H9 (cell line): ENCODE results near the gene PLAU. TPM values are rescaled to one million over a fixed set of nuclear protein-coding genes. Genes with fewer than 3 reads are reported as not detected.

Experiments
- DNase-seq: peaks from one replicate; pipeline ENCODE4 v3.0.0-alpha.2; 2017
- H2AFZ ChIP-seq: one replicate; pipeline ENCODE4 v1.6.1; 2013; ENCODE audit warnings: mild to moderate bottlenecking, low read length, control low read depth, moderate library complexity
- H2AK5ac ChIP-seq: 2 replicates; pipeline ENCODE4 v1.6.1; 2013; ENCODE audit warnings: low read length, control low read depth, mixed read lengths; ENCODE audit not compliant: insufficient read length
- H2BK120ac ChIP-seq: one replicate; pipeline ENCODE4 v1.6.1; 2013; ENCODE audit warnings: low read depth, mild to moderate bottlenecking, low read length, control low read depth, inconsistent platforms; ENCODE audit not compliant: poor library complexity, severe bottlenecking
- H2BK12ac ChIP-seq: 2 replicates; pipeline ENCODE4 v1.6.1; 2013; ENCODE audit warnings: low read length, control low read depth, mixed read lengths, low read depth; ENCODE audit not compliant: insufficient read length
- H2BK15ac ChIP-seq: 2 replicates; pipeline ENCODE4 v1.6.1; 2013; ENCODE audit warnings: low read depth, low read length, control low read depth
- H2BK20ac ChIP-seq: one replicate; pipeline ENCODE4 v1.6.1; 2013; ENCODE audit warnings: low read depth, mild to moderate bottlenecking, low read length, control low read depth, inconsistent platforms; ENCODE audit not compliant: poor library complexity, severe bottlenecking
- H2BK5ac ChIP-seq: 2 replicates; pipeline ENCODE4 v1.6.1; 2013; ENCODE audit warnings: low read length, control low read depth, mixed read lengths; ENCODE audit not compliant: insufficient read length
- H3K14ac ChIP-seq: 2 replicates; pipeline ENCODE4 v1.6.1; 2013; ENCODE audit warnings: low read length, control low read depth; ENCODE audit not compliant: insufficient read depth
- H3K18ac ChIP-seq: 2 replicates; pipeline ENCODE4 v1.6.1; 2013; ENCODE audit warnings: low read depth, mild to moderate bottlenecking, mixed read lengths, low read length, control low read depth; ENCODE audit not compliant: insufficient read length
- H3K23ac ChIP-seq: 2 replicates; pipeline ENCODE4 v1.6.1; 2013; ENCODE audit warnings: low read length, control low read depth, mixed read lengths, low read depth; ENCODE audit not compliant: insufficient read length
- H3K23me2 ChIP-seq: 2 replicates; pipeline ENCODE4 v1.6.1; 2013; ENCODE audit warnings: low read depth, mild to moderate bottlenecking, mixed read lengths, low read length, control low read depth; ENCODE audit not compliant: insufficient read length, poor library complexity, severe bottlenecking
- H3K27ac ChIP-seq: 2 replicates; pipeline ENCODE4 v1.5.1; 2013; ENCODE audit warnings: low read length, control low read depth, mixed read lengths, low read depth; ENCODE audit not compliant: insufficient read length
- H3K27me3 ChIP-seq: 2 replicates; pipeline ENCODE4 v1.6.1; 2013; ENCODE audit warnings: low read length, control low read depth, inconsistent platforms; ENCODE audit not compliant: insufficient read depth
- H3K4ac ChIP-seq: 2 replicates; pipeline ENCODE4 v1.6.1; 2013; ENCODE audit warnings: low read depth, mild to moderate bottlenecking, control low read depth, inconsistent platforms, low read length, moderate library complexity
- H3K4me1 ChIP-seq: 2 replicates; pipeline ENCODE4 v1.6.1; 2013; ENCODE audit warnings: low read length, control low read depth, inconsistent platforms; ENCODE audit not compliant: insufficient read depth
- H3K4me2 ChIP-seq: 2 replicates; pipeline ENCODE4 v1.6.1; 2013; ENCODE audit warnings: low read length, control low read depth, mixed read lengths; ENCODE audit not compliant: insufficient read length, insufficient read depth
- H3K56ac ChIP-seq: 2 replicates; pipeline ENCODE4 v1.6.1; 2013; ENCODE audit warnings: low read depth, mild to moderate bottlenecking, mixed read lengths, low read length, control low read depth; ENCODE audit not compliant: insufficient read length
- H3K79me1 ChIP-seq: 2 replicates; pipeline ENCODE4 v1.6.1; 2013; ENCODE audit warnings: low read depth, mild to moderate bottlenecking, moderate library complexity, low read length, control low read depth, inconsistent platforms; ENCODE audit not compliant: insufficient read depth, poor library complexity, severe bottlenecking
- H3K79me2 ChIP-seq: 2 replicates; pipeline ENCODE4 v1.6.1; 2013; ENCODE audit warnings: low read length, control low read depth, inconsistent platforms; ENCODE audit not compliant: insufficient read depth
- H3K9ac ChIP-seq: 2 replicates; pipeline ENCODE4 v1.6.1; 2013; ENCODE audit warnings: low read length, control low read depth, mixed read lengths; ENCODE audit not compliant: insufficient read length; ENCODE audit errors: extremely low read depth
- H3K9me3 ChIP-seq: one replicate; pipeline ENCODE4 v1.6.1; 2013; ENCODE audit warnings: low read depth, low read length, inconsistent platforms; ENCODE audit not compliant: control insufficient read depth
- H3T11ph ChIP-seq: one replicate; pipeline ENCODE4 v1.6.1; 2013; ENCODE audit warnings: mild to moderate bottlenecking, low read length, control low read depth, inconsistent platforms
- H4K20me1 ChIP-seq: one replicate; pipeline ENCODE4 v1.6.1; 2013; ENCODE audit not compliant: control insufficient read depth, insufficient read length, insufficient read depth
- H4K5ac ChIP-seq: 2 replicates; pipeline ENCODE4 v1.6.1; 2013; ENCODE audit warnings: low read depth, mild to moderate bottlenecking, mixed read lengths, low read length, control low read depth; ENCODE audit not compliant: insufficient read length
- H4K8ac ChIP-seq: replicated peaks from 2 replicates; pipeline ENCODE4 v1.6.1; 2013; ENCODE audit warnings: low read length, control low read depth, mixed read lengths, low read depth; ENCODE audit not compliant: insufficient read length
- H4K91ac ChIP-seq: 2 replicates; pipeline ENCODE4 v1.6.1; 2013; ENCODE audit warnings: low read depth, mild to moderate bottlenecking, moderate library complexity, mixed read lengths, low read length, control low read depth; ENCODE audit not compliant: insufficient read length
- H3K27ac Mint-ChIP-seq, 3 experiments: 2 replicates in 2 of 3; 3 replicates in 1 of 3; pipeline ENCODE4 v1.8.0; 2020 to 2021; ENCODE audit warnings: mixed read lengths in 3 of 3, mild to moderate bottlenecking in 1 of 3, moderate library complexity in 1 of 3
- H3K27me3 Mint-ChIP-seq: 2 replicates; pipeline ENCODE4 v1.8.0; 2021; ENCODE audit warnings: low read depth, mild to moderate bottlenecking, moderate library complexity, mixed read lengths
- H3K36me3 Mint-ChIP-seq, 3 experiments: 2 replicates in 2 of 3; 3 replicates in 1 of 3; pipeline ENCODE4 v1.8.0; 2020 to 2021; ENCODE audit warnings: low read depth in 3 of 3, mixed read lengths in 3 of 3; ENCODE audit not compliant: insufficient read depth in 1 of 3
- H3K4me1 Mint-ChIP-seq, 2 experiments: 2 replicates each; pipeline ENCODE4 v1.8.0; 2020; ENCODE audit warnings: mixed read lengths in 2 of 2
- H3K4me3 Mint-ChIP-seq, 2 experiments: 2 replicates in 1 of 2; 3 replicates in 1 of 2; pipeline ENCODE4 v1.8.0; 2020 to 2021; ENCODE audit warnings: mild to moderate bottlenecking in 2 of 2, mixed read lengths in 2 of 2, moderate library complexity in 1 of 2
- H3K9me3 Mint-ChIP-seq, 2 experiments: 2 replicates in 1 of 2; 3 replicates in 1 of 2; pipeline ENCODE4 v1.8.0; 2020; ENCODE audit warnings: mild to moderate bottlenecking in 2 of 2, mixed read lengths in 2 of 2, moderate library complexity in 1 of 2
- WGBS: extraction: QIAGEN DNeasy Blood & Tissue Kit; methylation state at CpG from one replicate; pipeline ENCODE4 v1.1.7; 2013; ENCODE audit warnings: missing lambda C conversion rate, low lambda C conversion rate, mixed read lengths; ENCODE audit not compliant: insufficient read length; ENCODE audit errors: extremely low coverage; 5-methylcytosine and 5-hydroxymethylcytosine counted together
- total RNA-seq: library from RNA; stranded (reverse); gene quantifications from 2 replicates; pipeline ENCODE4 v1.2.1, GENCODE V29; 2021
- TF ChIP-seq, protein P1 (sequence below): fragments of 200-600 bp; sonication (generic); conservative IDR thresholded peaks from 3 replicates; pipeline ENCODE4 v1.8.0; 2021; ENCODE audit warnings: antibody characterized with exemption, mild to moderate bottlenecking

PLAU gene
- total RNA-seq, 1 experiment from 2014 or later, result 15.0 TPM

DNA sequence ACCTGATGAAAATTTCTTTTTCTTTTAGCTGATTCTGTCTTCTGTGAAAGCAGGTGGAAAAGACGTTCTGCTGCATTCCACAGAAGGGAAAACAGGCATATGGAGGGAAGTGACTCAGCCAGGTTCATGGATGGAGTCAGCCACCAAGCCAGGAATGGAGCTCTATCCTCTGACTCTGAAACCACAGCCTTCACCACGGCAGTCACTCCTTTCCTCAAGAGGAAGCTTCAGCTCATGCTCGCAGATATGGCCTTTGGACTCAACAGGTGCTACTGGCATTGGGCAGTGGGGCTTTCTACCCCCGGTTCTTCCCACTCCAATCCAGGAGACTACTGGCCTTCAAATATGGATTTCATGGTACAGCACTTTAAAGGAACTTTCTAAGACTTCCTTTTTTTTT lies 11.5 kb upstream of the PLAU start:
- no peak overlapping the region for H2BK120ac ChIP-seq
- H3K79me1 ChIP-seq, result no peaks in the 10 kb centered on the region
- no peak overlapping the region for H4K8ac ChIP-seq
- H3K56ac ChIP-seq, result no peak overlapping the region
- H4K20me1 ChIP-seq, result no peaks in the 10 kb centered on the region
- no peak overlapping the region for H3K23ac ChIP-seq
- Mint-ChIP-seq H3K27ac (peak overlapping the region in 1 of 3 experiments; percentile 38; a peak in 1 of 7 replicates), H3K4me3 (no peak overlapping the region), H3K36me3 (no peaks in the 10 kb centered on the region), H3K4me1 (peaks cover 2 to 3% of the 10 kb centered on the region in 2 experiments; a peak in 1 of 4 replicates), H3K9me3 (peaks cover 0 to 3% of the 10 kb centered on the region in 2 experiments; a peak in 2 of 5 replicates), H3K27me3 (peaks cover 4% of the 10 kb centered on the region; the same call in 1 of the 2 replicates)
- H3K79me2 ChIP-seq, result no peaks in the 10 kb centered on the region
- H2AFZ ChIP-seq, result no peak overlapping the region
- no peak overlapping the region for H3K27ac ChIP-seq
- no peak overlapping the region for H3K18ac ChIP-seq
- WGBS, result no CpG with 5 or more reads among the region's 4 CpGs
- H2BK12ac ChIP-seq, result no peak overlapping the region
- TF ChIP-seq, protein P1, sequence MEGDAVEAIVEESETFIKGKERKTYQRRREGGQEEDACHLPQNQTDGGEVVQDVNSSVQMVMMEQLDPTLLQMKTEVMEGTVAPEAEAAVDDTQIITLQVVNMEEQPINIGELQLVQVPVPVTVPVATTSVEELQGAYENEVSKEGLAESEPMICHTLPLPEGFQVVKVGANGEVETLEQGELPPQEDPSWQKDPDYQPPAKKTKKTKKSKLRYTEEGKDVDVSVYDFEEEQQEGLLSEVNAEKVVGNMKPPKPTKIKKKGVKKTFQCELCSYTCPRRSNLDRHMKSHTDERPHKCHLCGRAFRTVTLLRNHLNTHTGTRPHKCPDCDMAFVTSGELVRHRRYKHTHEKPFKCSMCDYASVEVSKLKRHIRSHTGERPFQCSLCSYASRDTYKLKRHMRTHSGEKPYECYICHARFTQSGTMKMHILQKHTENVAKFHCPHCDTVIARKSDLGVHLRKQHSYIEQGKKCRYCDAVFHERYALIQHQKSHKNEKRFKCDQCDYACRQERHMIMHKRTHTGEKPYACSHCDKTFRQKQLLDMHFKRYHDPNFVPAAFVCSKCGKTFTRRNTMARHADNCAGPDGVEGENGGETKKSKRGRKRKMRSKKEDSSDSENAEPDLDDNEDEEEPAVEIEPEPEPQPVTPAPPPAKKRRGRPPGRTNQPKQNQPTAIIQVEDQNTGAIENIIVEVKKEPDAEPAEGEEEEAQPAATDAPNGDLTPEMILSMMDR, result no peak
- H3K27me3 ChIP-seq, result no peaks in the 10 kb centered on the region
- no peaks in the 10 kb centered on the region for H3K9me3 ChIP-seq
- H2BK15ac ChIP-seq, result no peak overlapping the region
- H2BK20ac ChIP-seq, result no peak overlapping the region
- H3K4me1 ChIP-seq, result 0 out of 2 replicates have a peak, but pooled peaks cover 3% of the 10 kb centered on the region
- no peak overlapping the region for H2BK5ac ChIP-seq
- no peak overlapping the region for H4K91ac ChIP-seq
- H3T11ph ChIP-seq, result no peak overlapping the region
- no peak overlapping the region for H3K9ac ChIP-seq
- no peak overlapping the region for H3K4ac ChIP-seq
- H3K23me2 ChIP-seq, result no peaks in the 10 kb centered on the region
- no peak overlapping the region for H3K14ac ChIP-seq
- DNase-seq, result no peak
- no peak overlapping the region for H2AK5ac ChIP-seq
- no peak overlapping the region for H4K5ac ChIP-seq
- no peak overlapping the region for H3K4me2 ChIP-seq
